Measurements from ENCODE around the gene SRP19. TPM values are rescaled to one million over a fixed set of nuclear protein-coding genes. Genes with fewer than 3 reads are reported as not detected.

SRP19 gene
- total RNA-seq, 1 donor from 2014 or later, result 54.8 TPM

DNA sequence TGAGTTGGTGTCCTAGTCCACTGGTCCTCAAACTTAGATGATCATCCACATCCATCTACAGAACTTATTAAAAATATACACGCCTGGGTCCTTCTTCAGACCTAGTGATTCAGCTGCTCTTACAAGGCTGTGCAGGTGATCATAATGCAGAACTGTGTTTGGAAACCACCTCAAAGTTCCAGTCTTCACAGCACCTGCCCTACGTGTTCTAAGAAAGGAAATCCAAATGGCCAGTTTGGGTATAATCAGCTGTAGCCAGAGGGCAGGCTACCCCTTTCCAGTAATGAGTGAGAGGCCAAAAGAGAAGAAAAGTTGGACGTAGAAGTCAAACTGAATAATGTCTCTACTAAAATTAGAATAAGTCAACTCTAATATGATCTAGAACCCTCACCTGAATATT lies 45.5 kb downstream of the SRP19 start:
- peaks cover 8% of the 10 kb centered on the region for H3K4me1 Mint-ChIP-seq (ENCODE audit: low read depth, unreplicated experiment)
- H3K9me3 Mint-ChIP-seq (ENCODE audit: unreplicated experiment), result no peaks in the 10 kb centered on the region
- H3K36me3 Mint-ChIP-seq (ENCODE audit: unreplicated experiment), result no peaks in the 10 kb centered on the region
- TF ChIP-seq, protein P1, sequence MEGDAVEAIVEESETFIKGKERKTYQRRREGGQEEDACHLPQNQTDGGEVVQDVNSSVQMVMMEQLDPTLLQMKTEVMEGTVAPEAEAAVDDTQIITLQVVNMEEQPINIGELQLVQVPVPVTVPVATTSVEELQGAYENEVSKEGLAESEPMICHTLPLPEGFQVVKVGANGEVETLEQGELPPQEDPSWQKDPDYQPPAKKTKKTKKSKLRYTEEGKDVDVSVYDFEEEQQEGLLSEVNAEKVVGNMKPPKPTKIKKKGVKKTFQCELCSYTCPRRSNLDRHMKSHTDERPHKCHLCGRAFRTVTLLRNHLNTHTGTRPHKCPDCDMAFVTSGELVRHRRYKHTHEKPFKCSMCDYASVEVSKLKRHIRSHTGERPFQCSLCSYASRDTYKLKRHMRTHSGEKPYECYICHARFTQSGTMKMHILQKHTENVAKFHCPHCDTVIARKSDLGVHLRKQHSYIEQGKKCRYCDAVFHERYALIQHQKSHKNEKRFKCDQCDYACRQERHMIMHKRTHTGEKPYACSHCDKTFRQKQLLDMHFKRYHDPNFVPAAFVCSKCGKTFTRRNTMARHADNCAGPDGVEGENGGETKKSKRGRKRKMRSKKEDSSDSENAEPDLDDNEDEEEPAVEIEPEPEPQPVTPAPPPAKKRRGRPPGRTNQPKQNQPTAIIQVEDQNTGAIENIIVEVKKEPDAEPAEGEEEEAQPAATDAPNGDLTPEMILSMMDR (IDR thresholded peaks at IDR 0.05; ENCODE audit: partially characterized antibody, unreplicated experiment), result no peak
- no peak overlapping the region for H3K4me3 Mint-ChIP-seq (ENCODE audit: unreplicated experiment)
- H3K27me3 Mint-ChIP-seq (ENCODE audit: unreplicated experiment), result no peaks in the 10 kb centered on the region
- no peak overlapping the region for H3K27ac Mint-ChIP-seq (ENCODE audit: unreplicated experiment)
- DNase-seq, result no peak

DNA sequence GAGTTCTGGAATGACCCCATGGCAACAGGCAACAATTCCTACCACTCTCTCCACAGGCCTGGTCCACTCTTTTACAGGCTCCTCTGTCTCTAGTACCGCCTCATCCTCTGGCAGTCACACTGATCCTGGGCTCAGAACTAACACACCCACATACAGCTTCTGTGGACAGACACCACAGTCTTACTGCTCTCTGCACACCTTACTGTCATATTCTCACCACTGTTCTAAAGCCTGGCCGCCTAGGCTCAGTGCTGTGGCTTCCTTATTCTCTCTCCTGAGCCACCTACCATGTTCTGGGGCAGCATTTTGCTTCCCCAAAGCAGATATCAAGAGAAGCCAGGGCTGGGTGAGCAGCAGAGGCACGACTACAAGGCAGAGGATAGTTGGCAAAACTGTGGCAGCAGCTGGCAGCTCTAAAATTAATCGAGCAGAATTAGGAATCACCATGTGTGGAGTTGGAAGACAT lies 46.1 kb downstream of the SRP19 start:
- TF ChIP-seq, protein P1 (IDR thresholded peaks at IDR 0.05; ENCODE audit: partially characterized antibody, unreplicated experiment), result no peak
- DNase-seq, result no peak
- Mint-ChIP-seq H3K27me3 (ENCODE audit: unreplicated experiment) (no peaks in the 10 kb centered on the region), H3K9me3 (ENCODE audit: unreplicated experiment) (no peaks in the 10 kb centered on the region), H3K4me1 (ENCODE audit: low read depth, unreplicated experiment) (peaks cover 10% of the 10 kb centered on the region), H3K27ac (ENCODE audit: unreplicated experiment) (no peak overlapping the region), H3K4me3 (ENCODE audit: unreplicated experiment) (no peak overlapping the region), H3K36me3 (ENCODE audit: unreplicated experiment) (no peaks in the 10 kb centered on the region)

DNA sequence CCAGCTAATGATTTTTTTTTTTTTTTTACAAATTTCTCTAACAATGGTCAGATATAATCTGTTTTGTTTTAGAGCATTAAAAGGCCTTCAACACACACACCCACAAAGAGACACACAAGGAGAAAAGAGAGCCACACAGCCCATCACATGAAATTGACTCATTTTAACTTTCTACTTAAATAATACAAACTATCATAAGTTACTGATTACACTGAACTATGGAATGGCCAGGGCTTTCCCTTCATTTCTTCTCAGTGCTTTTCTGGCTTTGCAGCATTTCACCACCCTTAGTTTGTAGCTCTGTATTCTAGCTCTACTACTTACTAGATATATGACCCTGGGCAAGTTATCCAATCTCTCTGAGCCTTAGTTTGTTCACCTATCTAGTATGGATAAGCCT lies 47.8 kb downstream of the SRP19 start:
- DNase-seq, result no peak
- Mint-ChIP-seq H3K27me3 (ENCODE audit: unreplicated experiment) (no peaks in the 10 kb centered on the region), H3K36me3 (ENCODE audit: unreplicated experiment) (no peaks in the 10 kb centered on the region), H3K4me1 (ENCODE audit: low read depth, unreplicated experiment) (peaks cover 8% of the 10 kb centered on the region), H3K4me3 (ENCODE audit: unreplicated experiment) (no peak overlapping the region), H3K9me3 (ENCODE audit: unreplicated experiment) (no peaks in the 10 kb centered on the region), H3K27ac (ENCODE audit: unreplicated experiment) (no peak overlapping the region)
- TF ChIP-seq, protein P1 (IDR thresholded peaks at IDR 0.05; ENCODE audit: partially characterized antibody, unreplicated experiment), result no peak

DNA sequence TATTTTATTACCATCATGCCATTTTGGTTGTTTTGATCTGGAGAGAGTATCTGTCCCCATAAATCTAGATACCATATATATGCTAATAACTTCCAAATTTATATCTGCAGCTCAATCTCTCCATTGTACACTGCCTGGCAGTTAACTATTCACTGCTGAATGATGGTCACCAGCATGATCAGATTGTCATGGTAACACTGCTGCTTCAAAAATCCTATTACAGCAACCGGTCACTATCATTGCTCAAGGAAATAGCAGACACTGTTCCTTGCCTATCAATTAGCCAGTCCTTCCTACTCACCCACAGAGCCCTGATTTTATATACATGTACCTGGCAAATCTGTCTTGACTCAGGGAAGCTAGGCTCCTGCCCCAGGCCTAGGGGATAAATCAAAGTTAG lies 49.4 kb downstream of the SRP19 start:
- no peaks in the 10 kb centered on the region for H3K27me3 Mint-ChIP-seq (ENCODE audit: unreplicated experiment)
- no peak for DNase-seq

DNA sequence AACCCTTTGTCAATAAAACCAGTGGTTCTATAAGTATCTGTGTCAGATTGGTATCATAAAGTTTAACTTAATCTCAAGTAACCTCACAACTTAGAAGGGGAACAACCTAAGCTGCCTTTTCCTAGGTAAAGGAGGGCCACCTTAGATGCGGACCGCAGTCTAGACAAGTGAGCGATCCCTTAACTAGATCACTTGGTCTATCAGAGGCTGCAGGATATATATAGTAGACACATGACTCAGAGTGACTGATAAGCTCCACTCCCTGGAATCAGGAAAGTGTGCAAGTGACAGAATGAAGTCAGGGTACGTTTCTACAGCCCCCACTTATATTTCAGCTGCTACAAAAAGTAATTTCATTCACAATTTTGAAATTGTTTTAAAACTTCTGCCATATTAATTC lies 53.5 kb downstream of the SRP19 start:
- no peaks in the 10 kb centered on the region for H3K36me3 Mint-ChIP-seq (ENCODE audit: unreplicated experiment)
- DNase-seq, result no peak
- H3K9me3 Mint-ChIP-seq (ENCODE audit: unreplicated experiment), result no peaks in the 10 kb centered on the region
- no peaks in the 10 kb centered on the region for H3K27me3 Mint-ChIP-seq (ENCODE audit: unreplicated experiment)
- H3K4me3 Mint-ChIP-seq (ENCODE audit: unreplicated experiment), result no peak overlapping the region
- H3K27ac Mint-ChIP-seq (ENCODE audit: unreplicated experiment), result no peak overlapping the region
- H3K4me1 Mint-ChIP-seq (ENCODE audit: low read depth, unreplicated experiment), result peaks cover 25% of the 10 kb centered on the region
- TF ChIP-seq, protein P1 (IDR thresholded peaks at IDR 0.05; ENCODE audit: partially characterized antibody, unreplicated experiment), result no peak

More for the DNA sequence above, 49.4 kb downstream of the SRP19 start:
- H3K4me3 Mint-ChIP-seq (ENCODE audit: unreplicated experiment), result no peak overlapping the region
- no peaks in the 10 kb centered on the region for H3K9me3 Mint-ChIP-seq (ENCODE audit: unreplicated experiment)
- no peak overlapping the region for H3K27ac Mint-ChIP-seq (ENCODE audit: unreplicated experiment)
- TF ChIP-seq, protein P1 (IDR thresholded peaks at IDR 0.05; ENCODE audit: partially characterized antibody, unreplicated experiment), result no peak
- peaks cover 8% of the 10 kb centered on the region for H3K4me1 Mint-ChIP-seq (ENCODE audit: low read depth, unreplicated experiment)
- H3K36me3 Mint-ChIP-seq (ENCODE audit: unreplicated experiment), result no peaks in the 10 kb centered on the region

Measured in glutamatergic neuron (in vitro differentiated cells).